ENCODE results near the gene SLCO3A1.

DNA sequence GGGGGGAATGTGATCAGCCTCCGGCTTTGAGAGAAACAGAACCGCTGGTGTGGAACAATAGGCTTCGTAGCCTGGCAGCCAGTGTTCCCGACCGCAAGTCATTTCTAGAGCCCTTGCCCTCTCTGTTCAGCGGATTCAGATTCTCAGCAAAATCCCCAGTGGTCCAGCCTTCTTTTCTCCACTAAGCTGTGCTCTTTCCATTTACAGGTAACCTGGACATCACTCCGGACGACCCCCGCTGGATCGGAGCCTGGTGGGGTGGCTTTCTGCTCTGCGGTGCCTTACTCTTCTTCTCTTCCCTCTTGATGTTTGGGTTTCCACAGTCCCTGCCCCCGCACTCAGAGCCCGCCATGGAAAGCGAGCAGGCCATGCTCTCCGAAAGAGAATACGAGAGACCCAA is 250.6 kb downstream of the SLCO3A1 start:
- TF ChIP-seq, protein P1, sequence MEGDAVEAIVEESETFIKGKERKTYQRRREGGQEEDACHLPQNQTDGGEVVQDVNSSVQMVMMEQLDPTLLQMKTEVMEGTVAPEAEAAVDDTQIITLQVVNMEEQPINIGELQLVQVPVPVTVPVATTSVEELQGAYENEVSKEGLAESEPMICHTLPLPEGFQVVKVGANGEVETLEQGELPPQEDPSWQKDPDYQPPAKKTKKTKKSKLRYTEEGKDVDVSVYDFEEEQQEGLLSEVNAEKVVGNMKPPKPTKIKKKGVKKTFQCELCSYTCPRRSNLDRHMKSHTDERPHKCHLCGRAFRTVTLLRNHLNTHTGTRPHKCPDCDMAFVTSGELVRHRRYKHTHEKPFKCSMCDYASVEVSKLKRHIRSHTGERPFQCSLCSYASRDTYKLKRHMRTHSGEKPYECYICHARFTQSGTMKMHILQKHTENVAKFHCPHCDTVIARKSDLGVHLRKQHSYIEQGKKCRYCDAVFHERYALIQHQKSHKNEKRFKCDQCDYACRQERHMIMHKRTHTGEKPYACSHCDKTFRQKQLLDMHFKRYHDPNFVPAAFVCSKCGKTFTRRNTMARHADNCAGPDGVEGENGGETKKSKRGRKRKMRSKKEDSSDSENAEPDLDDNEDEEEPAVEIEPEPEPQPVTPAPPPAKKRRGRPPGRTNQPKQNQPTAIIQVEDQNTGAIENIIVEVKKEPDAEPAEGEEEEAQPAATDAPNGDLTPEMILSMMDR (IDR thresholded peaks at IDR 0.05) = no peak
- TF ChIP-seq POLR2AphosphoS5 (IDR thresholded peaks at IDR 0.05) (no peak), EP300 (IDR thresholded peaks at IDR 0.05) (no peak)
